C4-2B (cell line): Measurements from ENCODE around the gene HOXD12.

Experiments used
- H3K27ac ChIP-seq: fragments of 450-650 bp; 2 replicates; pipeline ENCODE4 v1.5.1; 2017
- ZFX ChIP-seq: fragments of 450-650 bp; IDR thresholded peaks from 2 replicates; pipeline ENCODE4 v1.6.1; 2017
- TF ChIP-seq, protein P1 (sequence below): fragments of 450-650 bp; conservative IDR thresholded peaks from 2 replicates; pipeline ENCODE4 v1.5.1; 2017; ENCODE audit warnings: mild to moderate bottlenecking

Gene HOXD12

DNA sequence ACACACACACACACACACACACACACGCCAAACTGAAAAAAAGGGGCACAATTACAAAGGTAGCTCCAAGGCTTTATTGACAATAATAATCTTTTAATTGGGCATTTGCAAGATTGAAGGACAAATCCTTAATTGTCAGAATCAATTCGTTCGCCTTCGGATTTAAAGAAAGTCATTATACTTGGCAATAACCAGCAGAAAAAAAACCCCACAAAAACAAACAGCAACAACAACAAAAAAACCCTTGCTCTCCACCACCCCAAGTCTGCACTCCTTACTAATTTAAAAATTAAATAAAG lies 28.1 kb downstream of the HOXD12 start:
- H3K27ac ChIP-seq, result no peak overlapping the region
- TF ChIP-seq, protein P1, sequence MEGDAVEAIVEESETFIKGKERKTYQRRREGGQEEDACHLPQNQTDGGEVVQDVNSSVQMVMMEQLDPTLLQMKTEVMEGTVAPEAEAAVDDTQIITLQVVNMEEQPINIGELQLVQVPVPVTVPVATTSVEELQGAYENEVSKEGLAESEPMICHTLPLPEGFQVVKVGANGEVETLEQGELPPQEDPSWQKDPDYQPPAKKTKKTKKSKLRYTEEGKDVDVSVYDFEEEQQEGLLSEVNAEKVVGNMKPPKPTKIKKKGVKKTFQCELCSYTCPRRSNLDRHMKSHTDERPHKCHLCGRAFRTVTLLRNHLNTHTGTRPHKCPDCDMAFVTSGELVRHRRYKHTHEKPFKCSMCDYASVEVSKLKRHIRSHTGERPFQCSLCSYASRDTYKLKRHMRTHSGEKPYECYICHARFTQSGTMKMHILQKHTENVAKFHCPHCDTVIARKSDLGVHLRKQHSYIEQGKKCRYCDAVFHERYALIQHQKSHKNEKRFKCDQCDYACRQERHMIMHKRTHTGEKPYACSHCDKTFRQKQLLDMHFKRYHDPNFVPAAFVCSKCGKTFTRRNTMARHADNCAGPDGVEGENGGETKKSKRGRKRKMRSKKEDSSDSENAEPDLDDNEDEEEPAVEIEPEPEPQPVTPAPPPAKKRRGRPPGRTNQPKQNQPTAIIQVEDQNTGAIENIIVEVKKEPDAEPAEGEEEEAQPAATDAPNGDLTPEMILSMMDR, result no peak
- no peak for TF ChIP-seq ZFX

DNA sequence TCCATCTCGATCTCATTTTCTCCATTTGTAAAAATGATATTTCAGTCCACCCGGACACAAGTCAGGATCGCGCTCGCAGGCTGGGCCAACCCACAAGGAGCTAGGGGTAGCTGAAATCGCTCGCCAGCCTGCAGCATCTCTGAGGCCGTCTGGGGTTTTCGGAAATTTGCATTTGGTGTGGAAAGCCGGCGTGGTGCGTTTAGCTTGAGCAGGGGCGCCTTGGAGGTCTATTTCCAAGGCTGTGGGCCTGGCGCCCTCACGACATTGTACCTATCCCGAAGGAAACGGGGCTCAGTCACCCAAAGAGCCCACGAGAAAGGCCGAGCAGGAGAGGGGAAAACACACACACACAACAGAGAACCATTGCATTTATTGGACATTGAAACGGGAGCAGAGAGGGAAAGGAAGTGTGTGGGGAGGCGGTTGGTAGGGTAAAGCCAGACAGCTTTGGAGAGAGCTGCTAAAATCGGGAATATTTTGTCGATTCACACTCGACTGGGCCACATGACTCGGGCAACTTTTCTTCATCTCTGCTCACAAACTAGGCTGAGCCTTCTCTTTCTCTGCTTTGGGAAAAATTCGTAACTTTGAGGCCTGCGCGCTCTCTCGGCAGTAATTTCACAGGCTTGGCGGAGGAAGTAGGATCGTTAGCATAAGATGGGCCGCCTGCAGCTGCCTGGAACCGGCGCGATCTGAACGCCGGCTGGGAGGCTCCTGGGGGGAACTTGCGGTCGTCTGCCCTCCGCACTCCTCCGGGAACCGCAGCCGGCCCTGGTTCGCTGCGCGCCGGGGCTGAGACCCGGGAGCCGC lies 28.8 kb downstream of the HOXD12 start:
- TF ChIP-seq, protein P1, result no peak
- TF ChIP-seq ZFX, result no peak
- no peak overlapping the region for H3K27ac ChIP-seq

DNA sequence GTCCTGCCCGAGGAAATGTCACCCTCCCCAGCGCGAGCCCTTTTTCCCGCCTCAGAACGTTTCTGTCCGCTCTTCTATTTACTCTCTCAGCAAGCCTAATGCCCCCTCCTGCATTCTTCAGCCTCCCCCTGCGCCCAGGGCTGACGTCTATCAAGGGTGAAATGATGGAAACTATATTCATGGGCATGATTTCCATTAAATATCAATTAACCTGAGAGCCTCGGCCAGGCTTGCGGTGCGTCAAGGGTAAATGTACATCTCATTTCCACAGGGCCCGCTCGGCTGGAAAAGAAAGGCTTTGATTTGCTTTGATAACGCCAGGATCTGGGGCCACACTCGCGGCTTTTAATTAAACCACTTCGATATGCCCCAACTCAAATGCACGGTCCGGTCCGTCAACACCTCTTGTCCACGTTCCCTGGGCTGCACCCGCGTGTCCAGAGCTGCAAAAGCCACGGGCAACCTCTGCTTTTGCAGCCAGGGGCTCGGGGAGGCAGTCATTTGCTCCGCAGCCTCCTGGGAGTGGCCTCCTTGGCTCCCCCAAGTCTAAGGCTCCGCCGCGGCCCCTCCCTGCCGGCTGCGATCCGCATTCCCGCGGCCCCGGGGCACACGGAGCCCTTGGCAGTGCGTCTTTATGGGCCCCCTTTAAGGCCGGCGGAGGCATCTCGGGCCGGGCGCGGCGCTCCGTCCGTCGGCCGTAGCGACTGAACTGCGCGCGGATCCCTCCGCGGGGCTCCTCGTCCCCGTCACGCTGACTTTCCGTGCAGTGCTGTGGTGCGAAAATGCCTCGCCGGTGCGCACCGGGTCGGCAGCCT lies 29.6 kb downstream of the HOXD12 start, which contains the start of gene HOXD8:
Gene HOXD8 (plus strand): TSS at position 724 of the 815 bp plus-strand sequence. CDS start 662 bp downstream, outside the sequence.
- no peak within 1 kb of the TSS for H3K27ac ChIP-seq
- no peak for TF ChIP-seq ZFX
- TF ChIP-seq, protein P1, result no peak

DNA sequence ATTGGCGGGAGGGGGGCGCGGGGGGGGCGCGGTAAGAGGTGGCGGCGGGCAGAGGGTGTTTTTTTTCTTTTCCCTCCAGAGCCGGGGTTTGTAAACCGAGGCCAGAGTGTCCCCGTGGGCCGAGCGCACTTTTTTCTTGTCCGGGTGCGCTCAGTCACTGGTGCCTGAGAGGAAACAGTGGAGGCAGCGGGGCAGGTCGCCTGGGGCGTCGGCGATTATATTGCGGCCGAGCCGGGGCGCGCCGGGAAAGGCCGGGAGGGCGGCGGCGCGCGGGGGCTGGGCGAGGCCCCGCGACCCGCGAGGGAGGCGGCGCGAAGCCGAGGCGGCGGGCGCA lies 30.2 kb downstream of the HOXD12 start:
- TF ChIP-seq, protein P1, result no peak
- TF ChIP-seq ZFX, result no peak
- no peak overlapping the region for H3K27ac ChIP-seq

DNA sequence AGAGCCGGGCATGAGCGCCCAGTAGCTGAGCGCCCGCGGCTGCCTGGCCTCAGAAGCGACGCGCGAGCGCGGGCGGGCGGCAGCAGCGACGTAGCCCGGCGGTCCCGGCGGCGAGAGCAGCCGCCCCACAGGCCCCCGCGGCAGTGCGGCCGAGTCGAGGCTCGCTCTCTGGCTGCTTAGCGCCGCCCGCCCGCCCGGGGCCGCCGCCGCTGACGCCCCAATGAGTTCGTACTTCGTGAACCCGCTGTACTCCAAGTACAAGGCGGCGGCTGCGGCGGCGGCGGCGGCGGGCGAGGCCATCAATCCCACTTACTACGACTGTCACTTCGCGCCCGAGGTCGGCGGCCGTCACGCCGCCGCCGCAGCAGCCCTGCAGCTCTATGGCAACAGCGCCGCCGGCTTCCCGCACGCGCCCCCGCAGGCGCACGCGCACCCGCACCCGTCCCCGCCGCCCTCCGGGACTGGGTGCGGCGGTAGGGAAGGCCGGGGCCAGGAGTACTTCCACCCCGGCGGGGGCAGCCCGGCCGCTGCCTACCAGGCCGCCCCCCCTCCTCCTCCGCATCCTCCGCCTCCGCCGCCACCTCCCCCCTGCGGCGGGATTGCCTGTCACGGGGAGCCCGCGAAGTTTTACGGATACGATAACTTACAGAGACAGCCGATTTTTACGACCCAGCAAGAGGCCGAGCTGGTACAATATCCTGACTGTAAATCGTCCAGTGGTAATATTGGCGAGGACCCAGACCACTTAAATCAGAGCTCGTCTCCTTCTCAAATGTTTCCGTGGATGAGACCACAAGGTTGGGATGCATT lies 30.8 kb downstream of the HOXD12 start:
- H3K27ac ChIP-seq, result no peak overlapping the region
- TF ChIP-seq, protein P1, result no peak
- no peak for TF ChIP-seq ZFX

DNA sequence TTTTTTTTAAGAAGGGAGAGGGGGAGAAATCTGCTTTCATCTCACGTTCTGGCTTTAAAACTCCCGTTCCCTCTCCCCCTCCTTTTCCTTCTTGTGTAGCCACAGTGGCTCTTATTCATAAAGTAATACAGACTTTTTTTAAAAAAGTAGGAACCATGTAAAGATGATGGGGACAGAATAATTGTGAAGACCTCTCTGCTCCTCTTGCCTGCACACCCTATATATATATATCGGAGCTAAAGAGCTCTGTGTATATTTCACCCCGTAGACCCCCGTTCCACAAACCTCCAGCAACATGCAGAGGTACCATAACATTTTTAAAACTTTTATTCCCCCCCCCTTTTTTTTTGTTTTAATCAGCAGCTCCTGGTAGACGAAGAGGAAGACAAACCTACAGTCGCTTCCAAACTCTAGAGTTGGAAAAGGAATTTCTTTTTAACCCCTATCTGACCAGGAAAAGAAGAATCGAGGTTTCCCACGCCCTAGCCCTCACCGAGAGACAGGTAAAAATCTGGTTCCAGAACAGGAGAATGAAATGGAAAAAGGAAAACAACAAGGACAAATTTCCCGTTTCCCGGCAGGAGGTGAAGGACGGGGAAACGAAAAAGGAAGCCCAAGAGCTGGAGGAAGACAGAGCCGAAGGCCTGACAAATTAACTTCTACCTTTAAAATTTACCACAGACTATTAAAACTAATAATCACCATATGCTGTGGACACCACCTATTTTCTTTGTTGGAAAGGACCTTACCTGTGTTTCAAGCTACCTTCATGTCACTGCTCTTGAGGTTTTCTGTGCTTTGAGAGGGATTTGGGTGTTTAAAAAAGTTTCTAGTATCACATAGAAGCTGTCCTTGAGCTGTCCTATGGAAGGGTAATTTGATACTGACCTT lies 31.6 kb downstream of the HOXD12 start:
- TF ChIP-seq, protein P1, result no peak
- no peak for TF ChIP-seq ZFX
- no peak overlapping the region for H3K27ac ChIP-seq
